ENCODE results near the gene MTIF3.

MTIF3 gene

GRCh38 chr13:27449936-27450828 lies at the start of gene MTIF3:
TSS of gene MTIF3 (minus strand) at chr13:27450564. CDS start at chr13:27440448, 10,116 bp downstream.
- Mint-ChIP-seq H3K4me1 (peaks cover 50% of the 10 kb centered on the region), H3K36me3 (ENCODE audit: insufficient read depth) (peaks cover 24% of the 10 kb centered on the region), H3K27ac (ENCODE audit: low read depth) (peak within 1 kb of the TSS; percentile 95), H3K9me3 (no peaks in the 10 kb centered on the region), H3K27me3 (no peaks in the 10 kb centered on the region), H3K4me3 (peak within 1 kb of the TSS; percentile 79)
- DNase-seq (ENCODE audit: low spot score in 2 of 2) (peak; percentile 96 to 97), ATAC-seq (replicated peaks; ENCODE audit: extremely low read depth, poor library complexity, severe bottlenecking) (peak; percentile 84)

GRCh38 chr13:27497563-27498230 lies 47.3 kb upstream of the MTIF3 start:
- H3K27ac Mint-ChIP-seq (ENCODE audit: low read depth): no peak overlapping the region

GRCh38 chr13:27496536-27497273 lies 46.3 kb upstream of the MTIF3 start:
- DNase-seq (ENCODE audit: low spot score in 2 of 2): no peak
- H3K27ac Mint-ChIP-seq (ENCODE audit: low read depth): no peak overlapping the region
- H3K9me3 Mint-ChIP-seq: no peaks in the 10 kb centered on the region
- H3K36me3 Mint-ChIP-seq (ENCODE audit: insufficient read depth): no peaks in the 10 kb centered on the region
- H3K4me1 Mint-ChIP-seq: no peaks in the 10 kb centered on the region
- ATAC-seq (replicated peaks; ENCODE audit: extremely low read depth, poor library complexity, severe bottlenecking): no peak
- no peak overlapping the region for H3K4me3 Mint-ChIP-seq
- H3K27me3 Mint-ChIP-seq: no peaks in the 10 kb centered on the region

More at GRCh38 chr13:27497563-27498230, 47.3 kb upstream of the MTIF3 start:
- no peak for ATAC-seq (replicated peaks; ENCODE audit: extremely low read depth, poor library complexity, severe bottlenecking)
- Mint-ChIP-seq H3K4me1 (no peaks in the 10 kb centered on the region), H3K4me3 (no peak overlapping the region), H3K36me3 (ENCODE audit: insufficient read depth) (no peaks in the 10 kb centered on the region), H3K27me3 (no peaks in the 10 kb centered on the region), H3K9me3 (no peaks in the 10 kb centered on the region)
- no peak for DNase-seq (ENCODE audit: low spot score in 2 of 2)

GRCh38 chr13:27496006-27496405 lies 45.6 kb upstream of the MTIF3 start:
- ATAC-seq (replicated peaks; ENCODE audit: extremely low read depth, poor library complexity, severe bottlenecking) (no peak), DNase-seq (ENCODE audit: low spot score in 2 of 2) (no peak)
- Mint-ChIP-seq H3K27ac (ENCODE audit: low read depth) (no peak overlapping the region), H3K4me1 (no peaks in the 10 kb centered on the region), H3K27me3 (no peaks in the 10 kb centered on the region), H3K4me3 (no peak overlapping the region), H3K9me3 (no peaks in the 10 kb centered on the region), H3K36me3 (ENCODE audit: insufficient read depth) (no peaks in the 10 kb centered on the region)

- no peaks in the 10 kb centered on the region for H3K9me3 Mint-ChIP-seq
- DNase-seq (ENCODE audit: low spot score in 2 of 2): no peak
- H3K4me1 Mint-ChIP-seq: no peaks in the 10 kb centered on the region
- H3K4me3 Mint-ChIP-seq: no peak overlapping the region
- H3K27ac Mint-ChIP-seq (ENCODE audit: low read depth): no peak overlapping the region
- no peaks in the 10 kb centered on the region for H3K36me3 Mint-ChIP-seq (ENCODE audit: insufficient read depth)
- H3K27me3 Mint-ChIP-seq: no peaks in the 10 kb centered on the region
- ATAC-seq (replicated peaks; ENCODE audit: extremely low read depth, poor library complexity, severe bottlenecking): no peak
Measured at GRCh38 chr13:27495551-27495950, 45.2 kb upstream of the MTIF3 start.

GRCh38 chr13:27493981-27494380 lies 43.6 kb upstream of the MTIF3 start:
- Mint-ChIP-seq H3K4me3 (no peak overlapping the region), H3K4me1 (no peaks in the 10 kb centered on the region), H3K36me3 (ENCODE audit: insufficient read depth) (peaks cover 1% of the 10 kb centered on the region), H3K9me3 (no peaks in the 10 kb centered on the region), H3K27me3 (no peaks in the 10 kb centered on the region), H3K27ac (ENCODE audit: low read depth) (no peak overlapping the region)
- DNase-seq (ENCODE audit: low spot score in 2 of 2): no peak
- no peak for ATAC-seq (replicated peaks; ENCODE audit: extremely low read depth, poor library complexity, severe bottlenecking)

- peaks cover 1% of the 10 kb centered on the region for H3K36me3 Mint-ChIP-seq (ENCODE audit: insufficient read depth)
- H3K4me3 Mint-ChIP-seq: no peak overlapping the region
- H3K27ac Mint-ChIP-seq (ENCODE audit: low read depth): no peak overlapping the region
- no peaks in the 10 kb centered on the region for H3K9me3 Mint-ChIP-seq
- ATAC-seq (replicated peaks; ENCODE audit: extremely low read depth, poor library complexity, severe bottlenecking): no peak
- no peaks in the 10 kb centered on the region for H3K4me1 Mint-ChIP-seq
- DNase-seq (ENCODE audit: low spot score in 2 of 2): no peak
- no peaks in the 10 kb centered on the region for H3K27me3 Mint-ChIP-seq
Measured at GRCh38 chr13:27489456-27489855, 39.1 kb upstream of the MTIF3 start.

GRCh38 chr13:27487776-27488175 lies 37.4 kb upstream of the MTIF3 start:
- ATAC-seq (replicated peaks; ENCODE audit: extremely low read depth, poor library complexity, severe bottlenecking): no peak
- no peak overlapping the region for H3K27ac Mint-ChIP-seq (ENCODE audit: low read depth)
- no peak for DNase-seq (ENCODE audit: low spot score in 2 of 2)
- H3K27me3 Mint-ChIP-seq: no peaks in the 10 kb centered on the region
- no peak overlapping the region for H3K4me3 Mint-ChIP-seq
- H3K9me3 Mint-ChIP-seq: no peaks in the 10 kb centered on the region
- H3K36me3 Mint-ChIP-seq (ENCODE audit: insufficient read depth): peaks cover 1% of the 10 kb centered on the region
- H3K4me1 Mint-ChIP-seq: peaks cover 6% of the 10 kb centered on the region

- Mint-ChIP-seq H3K9me3 (no peaks in the 10 kb centered on the region), H3K36me3 (ENCODE audit: insufficient read depth) (no peaks in the 10 kb centered on the region), H3K4me1 (peaks cover 8% of the 10 kb centered on the region), H3K4me3 (no peak overlapping the region), H3K27ac (ENCODE audit: low read depth) (no peak overlapping the region), H3K27me3 (peaks cover 8% of the 10 kb centered on the region)
- no peak for DNase-seq (ENCODE audit: low spot score in 2 of 2)
- no peak for ATAC-seq (replicated peaks; ENCODE audit: extremely low read depth, poor library complexity, severe bottlenecking)
Measured at GRCh38 chr13:27483421-27483820, 33.1 kb upstream of the MTIF3 start.

GRCh38 chr13:27482983-27483382 lies 32.6 kb upstream of the MTIF3 start:
- Mint-ChIP-seq H3K27ac (ENCODE audit: low read depth) (no peak overlapping the region), H3K4me3 (no peak overlapping the region), H3K4me1 (peaks cover 8% of the 10 kb centered on the region), H3K9me3 (no peaks in the 10 kb centered on the region), H3K36me3 (ENCODE audit: insufficient read depth) (no peaks in the 10 kb centered on the region), H3K27me3 (peaks cover 12% of the 10 kb centered on the region)
- ATAC-seq (replicated peaks; ENCODE audit: extremely low read depth, poor library complexity, severe bottlenecking) (peak; percentile 88), DNase-seq (ENCODE audit: low spot score in 2 of 2) (no peak)

GRCh38 chr13:27481766-27482165 lies 31.4 kb upstream of the MTIF3 start:
- Mint-ChIP-seq H3K9me3 (no peaks in the 10 kb centered on the region), H3K36me3 (ENCODE audit: insufficient read depth) (no peaks in the 10 kb centered on the region), H3K4me3 (no peak overlapping the region), H3K27me3 (peaks cover 22% of the 10 kb centered on the region), H3K4me1 (peaks cover 8% of the 10 kb centered on the region), H3K27ac (ENCODE audit: low read depth) (no peak overlapping the region)
- no peak for ATAC-seq (replicated peaks; ENCODE audit: extremely low read depth, poor library complexity, severe bottlenecking)
- no peak for DNase-seq (ENCODE audit: low spot score in 2 of 2)

GRCh38 chr13:27476943-27477703 lies 26.8 kb upstream of the MTIF3 start:
- Mint-ChIP-seq H3K27ac (ENCODE audit: low read depth) (no peak overlapping the region), H3K27me3 (peaks cover 22% of the 10 kb centered on the region), H3K9me3 (no peaks in the 10 kb centered on the region), H3K4me1 (peaks cover 12% of the 10 kb centered on the region), H3K36me3 (ENCODE audit: insufficient read depth) (no peaks in the 10 kb centered on the region), H3K4me3 (no peak overlapping the region)
- ATAC-seq (replicated peaks; ENCODE audit: extremely low read depth, poor library complexity, severe bottlenecking): no peak
- no peak for DNase-seq (ENCODE audit: low spot score in 2 of 2)

All from central memory CD8-positive, alpha-beta T cell (primary cell).